GM12878 (cell line): ENCODE measurements around the gene FERMT2. TPM values are rescaled to one million over a fixed set of nuclear protein-coding genes. Genes with fewer than 3 reads are reported as not detected.

Source experiments
- ATAC-seq: fragments of 200-7000 bp; cut with Tn5 transposase; 3 replicates; pipeline ENCODE4 v1.9.1; 2020; ENCODE audit warnings: mild to moderate bottlenecking, moderate library complexity
- BruUV-seq: library from RNA; stranded (reverse); fragments of 400-500 nt; replicated peaks from 2 replicates; lab custom pipeline; 2021; lab: Mats Ljungman, UMichigan
- CTCF ChIA-PET: fragments of 300-600 bp; sonication (Branson Sonifier 250); formaldehyde crosslinking; extraction: SDS; loops from one replicate; lab custom pipeline; 2021; ENCODE audit warnings: inconsistent platforms; lab: Yijun Ruan, JAX
- POLR2A ChIA-PET: fragments of 350-600 bp; formaldehyde crosslinking; extraction: SDS; loops from one replicate; lab custom pipeline; 2021; ENCODE audit warnings: inconsistent platforms; lab: Charles Lee
- RAD21 ChIA-PET: fragments of 300-600 bp; sonication (Branson Sonifier 250); formaldehyde crosslinking; loops from one replicate; lab custom pipeline; 2023; ENCODE audit warnings: antibody characterized with exemption; ENCODE audit not compliant: unreplicated experiment; lab: Charles Lee
- SMC1A ChIA-PET: fragments of 300-600 bp; sonication (Branson Sonifier 250); formaldehyde crosslinking; loops from one replicate; lab custom pipeline; 2023; ENCODE audit not compliant: unreplicated experiment, uncharacterized antibody; lab: Charles Lee
- DNase-seq: peaks from one replicate; pipeline ENCODE4 v3.0.0-alpha.2; 2011; ENCODE audit warnings: low read depth, low spot score
- FAIRE-seq: peaks from 3 replicates; lab custom pipeline; 2011; peaks lifted over from hg19 to GRCh38; lab: Jason Lieb, UNC
- H2AFZ ChIP-seq: 2 replicates; pipeline ENCODE4 v1.6.0; 2011; ENCODE audit warnings: low read depth, low read length, control low read depth; ENCODE audit not compliant: control insufficient read depth
- H3K27ac ChIP-seq: 2 replicates; pipeline ENCODE4 v1.5.1; 2011; ENCODE audit warnings: control low read depth; ENCODE audit not compliant: control insufficient read depth, insufficient read depth
- H3K27me3 ChIP-seq, 2 experiments: replicated peaks in 1 of 2; 2 replicates each; pipeline versions ENCODE4 v1.6.0 to v1.6.1; 2011; ENCODE audit warnings: low read length in 1 of 2; ENCODE audit not compliant: control insufficient read depth in 2 of 2, insufficient read depth in 2 of 2
- H3K36me3 ChIP-seq, 2 experiments: 2 replicates each; pipeline ENCODE4 v1.5.1; 2011; ENCODE audit warnings: low read length in 1 of 2; ENCODE audit not compliant: control insufficient read depth in 2 of 2, insufficient read depth in 2 of 2
- H3K4me1 ChIP-seq: 2 replicates; pipeline ENCODE4 v1.6.1; 2011; ENCODE audit warnings: mild to moderate bottlenecking, low read length, moderate library complexity, mixed read lengths; ENCODE audit not compliant: control insufficient read depth, insufficient read depth
- H3K4me2 ChIP-seq: 2 replicates; pipeline ENCODE4 v1.6.0; 2011; ENCODE audit warnings: control low read depth; ENCODE audit not compliant: control insufficient read depth, insufficient read depth
- H3K4me3 ChIP-seq: fragments of 200-600 bp; sonication (generic); 2 replicates; pipeline ENCODE4 v1.5.1; 2016
- H3K79me2 ChIP-seq: 2 replicates; pipeline ENCODE4 v1.6.0; 2011; ENCODE audit warnings: low read length; ENCODE audit not compliant: control insufficient read depth, insufficient read depth
- H3K9ac ChIP-seq: 2 replicates; pipeline ENCODE4 v1.8.0; 2011; ENCODE audit warnings: low read length, control low read depth, mixed read lengths; ENCODE audit not compliant: control insufficient read depth, insufficient read depth
- H3K9me3 ChIP-seq: replicated peaks from 3 replicates; pipeline ENCODE4 v1.5.1; 2011; ENCODE audit warnings: mild to moderate bottlenecking, low read length; ENCODE audit not compliant: control insufficient read depth, insufficient read depth
- H4K20me1 ChIP-seq: 2 replicates; pipeline ENCODE4 v1.6.0; 2011; ENCODE audit not compliant: control insufficient read depth, insufficient read depth
- CEBPB ChIP-seq, 2 experiments: fragments of 150-350 bp in 1 of 2; IDR thresholded peaks; 2 replicates each; pipeline ENCODE4 v1.6.1; 2012 to 2014; ENCODE audit warnings: low read depth in 2 of 2, low read length in 2 of 2, borderline replicate concordance in 1 of 2, inconsistent platforms in 1 of 2
- EED ChIP-seq: sonication (generic); IDR thresholded peaks from 2 replicates; pipeline ENCODE4 v1.6.1; 2016; ENCODE audit warnings: antibody characterized with exemption, low read depth
- NR2F1 ChIP-seq: fragments of 450-650 bp; conservative IDR thresholded peaks from 2 replicates; pipeline ENCODE4 v1.6.1; 2017; ENCODE audit warnings: mild to moderate bottlenecking
- RAD51 ChIP-seq: fragments of 450-650 bp; IDR thresholded peaks from 2 replicates; pipeline ENCODE4 v1.6.1; 2016; ENCODE audit warnings: moderate library complexity, mild to moderate bottlenecking, inconsistent platforms
- REST ChIP-seq: IDR thresholded peaks from 2 replicates; pipeline ENCODE4 v1.6.1; 2012; ENCODE audit warnings: mild to moderate bottlenecking, low read depth, low read length
- SPI1 ChIP-seq: IDR thresholded peaks from 2 replicates; pipeline ENCODE4 v1.6.1; 2011; ENCODE audit warnings: low read depth, mild to moderate bottlenecking, low read length, moderate library complexity, borderline replicate concordance; ENCODE audit not compliant: insufficient read depth
- USF1 ChIP-seq: IDR thresholded peaks from 2 replicates; pipeline ENCODE4 v1.6.1; 2011; ENCODE audit warnings: borderline replicate concordance, low read depth, mild to moderate bottlenecking, moderate library complexity, mixed read lengths, low read length; ENCODE audit not compliant: insufficient read depth; ENCODE audit errors: extremely low read length
- YY1 ChIP-seq: IDR thresholded peaks from 2 replicates; pipeline ENCODE4 v1.6.1; 2011; ENCODE audit warnings: low read depth, mild to moderate bottlenecking, low read length
- ZNF217 ChIP-seq: fragments of 450-650 bp; IDR thresholded peaks from 2 replicates; pipeline ENCODE4 v1.6.1; 2017; ENCODE audit warnings: antibody characterized with exemption, mild to moderate bottlenecking
- ZZZ3 ChIP-seq: IDR thresholded peaks from 2 replicates; pipeline ENCODE4 v1.6.1; 2011; ENCODE audit warnings: low read depth; ENCODE audit not compliant: control insufficient read depth, insufficient read length
- WGBS: methylation state at CpG from one replicate; pipeline ENCODE4 v1.1.6; 2016; ENCODE audit warnings: low lambda C conversion rate; ENCODE audit not compliant: insufficient replicate concordance, insufficient coverage; ENCODE audit errors: missing lambda C conversion rate; 5-methylcytosine and 5-hydroxymethylcytosine counted together
- in situ Hi-C: fragments of 300-500 bp; cut with MboI; formaldehyde crosslinking; loops from 9 replicates; pipeline ENCODE4 v1.14.3; 2018; ENCODE audit warnings: mixed read lengths
- intact Hi-C: fragments of 100-400 bp; cut with micrococcal nuclease; formaldehyde crosslinking; loops from one replicate; pipeline ENCODE4 v1.14.2; 2022; ENCODE audit not compliant: unreplicated experiment
- polyA plus RNA-seq, 11 experiments: library from polyadenylated mRNA; depleted of rRNA in 4 of 11; unstranded in 6 of 11; stranded (reverse) in 5 of 11; fragments of >200 nt; fragmentation: Nextera tagmentation in 4 of 11; fragmentation: Illumina TruSeq in 1 of 11; extraction: Ambion mirVana in 4 of 11; extraction: Trizol in 1 of 11; gene quantifications; 1 replicate in 1 of 11; 2 replicates in 10 of 11; pipeline versions ENCODE4 v1.2.1 to v1.2.3, GENCODE V29; 2011 to 2016; ENCODE audit warnings: inconsistent platforms in 2 of 11, missing spikeins in 2 of 11, low read depth in 1 of 11
- total RNA-seq, 4 experiments: library from RNA; depleted of rRNA in 3 of 4; stranded (reverse); fragments of >200 nt in 3 of 4; fragmentation: Illumina TruSeq in 1 of 4; extraction: Trizol in 1 of 4; gene quantifications; 2 replicates each; pipeline versions ENCODE4 v1.2.1 to v1.2.3, GENCODE V29; 2013 to 2021

FERMT2 gene
- total and polyA plus RNA-seq, 10 of the 15 experiments (the other 5 are each of a cell fraction or from before 2014, with no cell fraction given): 4.9 to 35.5 (median 19.5) TPM

GRCh38 chr14:52853522-52853854, 97.4 kb downstream of the FERMT2 start:
- H2AFZ ChIP-seq: no peak overlapping the region; the same call in 1 of the 2 replicates
- no peak overlapping the region for H3K27ac ChIP-seq
- no peaks in the 10 kb centered on the region for H3K9me3 ChIP-seq
- no peaks in the 10 kb centered on the region for H3K27me3 ChIP-seq
- H3K4me3 ChIP-seq: no peak overlapping the region
- H3K4me1 ChIP-seq: no peaks in the 10 kb centered on the region
- POLR2A ChIA-PET: no interaction called here
- in situ Hi-C loops: no loop called here
- H4K20me1 ChIP-seq: no peaks in the 10 kb centered on the region
- no TSS peak for BruUV-seq
- H3K4me2 ChIP-seq: no peak overlapping the region
- no peaks in the 10 kb centered on the region for H3K79me2 ChIP-seq
- intact Hi-C loops: no loop called here
- no peaks in the 10 kb centered on the region for H3K36me3 ChIP-seq
- no peak for TF ChIP-seq CEBPB (IDR thresholded peaks at IDR 0.05; ENCODE audit: borderline replicate concordance in 1 of 2, low read depth in 2 of 2, low read length in 2 of 2)
- TF ChIP-seq USF1: no peak
- TF ChIP-seq SPI1: no peak
- TF ChIP-seq RAD51: no peak
- TF ChIP-seq, all 136 proteins: peak for 0
- no peak overlapping the region for H3K9ac ChIP-seq
- FAIRE-seq (no peak), ATAC-seq (no peak), DNase-seq (no peak)
- ChIA-PET CTCF (interaction anchor here (0.8 to 1.5 kb wide), 2 partner anchors 38 to 45 kb away, joined by 3 read pairs; no protein-coding TSS in a partner anchor), SMC1A (interaction anchor here (1.5 kb wide), 1 partner anchor 16 kb away, joined by 3 read pairs; no protein-coding TSS in a partner anchor), RAD21 (no interaction called here)
- 51% methylated on average over 3 of the region's 3 CpGs for WGBS

- no peaks in the 10 kb centered on the region for H3K27me3 ChIP-seq
- DNase-seq: no peak
- CTCF ChIA-PET: interaction anchor here (0.8 to 1.5 kb wide), 2 partner anchors 38 to 44 kb away, joined by 3 read pairs; no protein-coding TSS in a partner anchor
- no peak overlapping the region; the same call in 1 of the 2 replicates for H2AFZ ChIP-seq
- no TSS peak for BruUV-seq
- POLR2A ChIA-PET: no interaction called here
- SMC1A ChIA-PET: interaction anchor here (1.5 kb wide), 1 partner anchor 17 kb away, joined by 3 read pairs; no protein-coding TSS in a partner anchor
- no peaks in the 10 kb centered on the region for H3K36me3 ChIP-seq
- H3K4me2 ChIP-seq: no peak overlapping the region
- no peaks in the 10 kb centered on the region for H3K4me1 ChIP-seq
- no peaks in the 10 kb centered on the region for H4K20me1 ChIP-seq
- no peak overlapping the region for H3K9ac ChIP-seq
- ATAC-seq: no peak
- H3K9me3 ChIP-seq: no peaks in the 10 kb centered on the region
- FAIRE-seq: no peak
- no peak overlapping the region for H3K4me3 ChIP-seq
- TF ChIP-seq YY1 (no peak), EED (no peak), NR2F1 (no peak), ZZZ3 (no peak), REST (no peak), ZNF217 (no peak)
- intact Hi-C loops: no loop called here
- RAD21 ChIA-PET: no interaction called here
- no peak overlapping the region for H3K27ac ChIP-seq
- H3K79me2 ChIP-seq: no peaks in the 10 kb centered on the region
- in situ Hi-C loops: no loop called here
- WGBS: 59% methylated on average over 2 of the region's 2 CpGs
Measured at GRCh38 chr14:52852810-52853521, 97.9 kb downstream of the FERMT2 start.
